Right lobe of liver (tissue), 6 donors: ENCODE results near the gene SLX1A. TPM values are rescaled to one million over a fixed set of nuclear protein-coding genes. Genes with fewer than 3 reads are reported as not detected.
"Not testable (repeated sequence)": the region's sequence is repeated elsewhere in the genome, so short reads cannot be mapped to it uniquely, and the experiment has no call there.

Experiments
- ATAC-seq, 4 donors: fragments of 200-7000 bp; cut with Tn5 transposase; one replicate each; pipeline ENCODE4 v1.9.1; 2020; ENCODE audit warnings: mild to moderate bottlenecking in 4 of 4, moderate library complexity in 4 of 4
- DNase-seq, 3 donors: peaks; one replicate each; pipeline ENCODE4 v3.0.0-alpha.2; 2020
- H3K27ac ChIP-seq, 3 donors: fragments of 200-600 bp; one replicate each; pipeline ENCODE4 v1.8.0; 2022
- H3K27me3 ChIP-seq, 2 donors: fragments of 200-600 bp; one replicate each; pipeline ENCODE4 v1.8.0; 2022
- H3K36me3 ChIP-seq, 4 donors: fragments of 200-600 bp; sonication (generic) in 1 of 4; one replicate each; pipeline versions ENCODE4 v1.5.1 to v1.8.0; 2017 to 2022; ENCODE audit warnings: control low read depth in 1 of 4
- H3K4me1 ChIP-seq, 4 donors: fragments of 200-600 bp; sonication (generic) in 1 of 4; one replicate each; pipeline versions ENCODE4 v1.5.1 to v1.8.0; 2017 to 2022; ENCODE audit warnings: control low read depth in 1 of 4
- H3K4me3 ChIP-seq, 3 donors: fragments of 200-600 bp; one replicate each; pipeline ENCODE4 v1.8.0; 2022
- H3K9me3 ChIP-seq, 4 donors: fragments of 200-600 bp; sonication (generic) in 1 of 4; one replicate each; pipeline versions ENCODE4 v1.5.1 to v1.8.0; 2017 to 2022; ENCODE audit warnings: control low read depth in 1 of 4
- POLR2A ChIP-seq: fragments of 450-650 bp; IDR thresholded peaks from one replicate; pipeline ENCODE4 v1.6.1; 2017; ENCODE audit warnings: antibody characterized with exemption, mild to moderate bottlenecking
- WGBS: methylation state at CpG from one replicate; pipeline ENCODE4 v1.1.6; 2018; ENCODE audit warnings: low coverage, low lambda C conversion rate; ENCODE audit not compliant: insufficient coverage; ENCODE audit errors: missing lambda C conversion rate; 5-methylcytosine and 5-hydroxymethylcytosine counted together
- intact Hi-C, 2 donors: fragments of 100-400 bp; cut with DNase I; formaldehyde crosslinking; loops; one replicate each; pipeline versions ENCODE4 v1.11.2 to v1.14.1; 2022
- total RNA-seq, 6 experiments: library from RNA; depleted of rRNA in 2 of 6; stranded (reverse); fragments of >200 nt in 2 of 6; fragmentation: NEBNext Ultra II Directional in 3 of 6; extraction: Animal tissue kit (Norgen Biotek cat#: 25700) in 3 of 6; gene quantifications; one replicate each; pipeline versions ENCODE4 v1.1.0 to v1.2.4, GENCODE V29; 2016 to 2023
- TF ChIP-seq, protein P1 (sequence below), 4 donors: fragments of 200-600 bp in 3 of 4; fragments of 450-650 bp in 1 of 4; IDR thresholded peaks; one replicate each; pipeline versions ENCODE4 v1.5.1 to v1.8.0; 2016 to 2022; ENCODE audit warnings: antibody characterized with exemption in 4 of 4, mild to moderate bottlenecking in 2 of 4
- donor health status: DM: no; HTN: yes; CAD: no.
- donor health status: DM: no; HTN: no; CAD: no.
- donor health status: DM: no; HTN: no; CAD: no.
- donor health status: DM: no; HTN: yes; CAD: no.
- donor health status: DM: no; HTN: yes; CAD: no.

Gene SLX1A
- total RNA-seq, 6 experiments from 2014 or later = 15.5 to 83.2 (median 36.4) TPM

DNA sequence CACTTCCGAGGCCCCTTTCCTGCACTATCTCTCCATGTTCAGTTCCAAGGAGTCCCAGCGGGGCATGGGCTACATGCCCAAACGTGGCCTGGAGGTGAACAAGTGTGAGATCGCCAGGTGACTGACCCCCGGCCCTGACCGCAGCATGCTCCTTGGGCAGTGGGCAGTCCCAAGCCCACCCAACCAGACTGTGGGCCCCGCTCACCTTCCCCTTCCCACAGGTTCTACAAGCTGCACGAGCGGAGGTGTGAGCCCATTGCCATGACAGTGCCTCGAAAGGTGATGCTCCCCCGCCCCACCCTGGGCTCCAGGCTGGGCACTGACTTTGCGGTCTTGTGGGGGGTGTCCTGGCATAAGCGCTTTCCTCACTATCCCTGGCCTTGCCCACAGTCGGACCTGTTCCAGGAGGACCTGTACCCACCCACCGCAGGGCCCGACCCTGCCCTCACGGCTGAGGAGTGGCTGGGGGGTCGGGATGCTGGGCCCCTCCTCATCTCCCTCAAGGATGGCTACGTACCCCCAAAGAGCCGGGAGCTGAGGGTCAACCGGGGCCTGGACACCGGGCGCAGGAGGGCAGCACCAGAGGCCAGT is 5.6 kb upstream of the SLX1A start:
- peak in 1 of 3 donors; percentile 20 for DNase-seq

GRCh38 chr16:30191158-30191557 is 2.5 kb upstream of the SLX1A start:
- intact Hi-C loops, H3K9me3 ChIP-seq, H3K36me3 ChIP-seq, H3K27ac ChIP-seq, H3K4me3 ChIP-seq, H3K4me1 ChIP-seq, H3K27me3 ChIP-seq, DNase-seq, ATAC-seq: not testable (repeated sequence)
- 100% methylated on average over 4 of the region's 12 CpGs for WGBS

More for the DNA sequence above, 5.6 kb upstream of the SLX1A start:
- Histone ChIP-seq H3K4me3 (no peak overlapping the region), H3K27ac (no peak overlapping the region), H3K9me3 (no peaks in the 10 kb centered on the region), H3K36me3 (no peaks in the 10 kb centered on the region), H3K4me1 (no peaks in the 10 kb centered on the region), H3K27me3 (no peaks in the 10 kb centered on the region)
- TF ChIP-seq POLR2A = no peak
- TF ChIP-seq, protein P1, sequence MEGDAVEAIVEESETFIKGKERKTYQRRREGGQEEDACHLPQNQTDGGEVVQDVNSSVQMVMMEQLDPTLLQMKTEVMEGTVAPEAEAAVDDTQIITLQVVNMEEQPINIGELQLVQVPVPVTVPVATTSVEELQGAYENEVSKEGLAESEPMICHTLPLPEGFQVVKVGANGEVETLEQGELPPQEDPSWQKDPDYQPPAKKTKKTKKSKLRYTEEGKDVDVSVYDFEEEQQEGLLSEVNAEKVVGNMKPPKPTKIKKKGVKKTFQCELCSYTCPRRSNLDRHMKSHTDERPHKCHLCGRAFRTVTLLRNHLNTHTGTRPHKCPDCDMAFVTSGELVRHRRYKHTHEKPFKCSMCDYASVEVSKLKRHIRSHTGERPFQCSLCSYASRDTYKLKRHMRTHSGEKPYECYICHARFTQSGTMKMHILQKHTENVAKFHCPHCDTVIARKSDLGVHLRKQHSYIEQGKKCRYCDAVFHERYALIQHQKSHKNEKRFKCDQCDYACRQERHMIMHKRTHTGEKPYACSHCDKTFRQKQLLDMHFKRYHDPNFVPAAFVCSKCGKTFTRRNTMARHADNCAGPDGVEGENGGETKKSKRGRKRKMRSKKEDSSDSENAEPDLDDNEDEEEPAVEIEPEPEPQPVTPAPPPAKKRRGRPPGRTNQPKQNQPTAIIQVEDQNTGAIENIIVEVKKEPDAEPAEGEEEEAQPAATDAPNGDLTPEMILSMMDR (IDR thresholded peaks at IDR 0.05) = no peak
- no peak for ATAC-seq
- intact Hi-C loops = no loop called here
- WGBS = 100% methylated on average over 2 of the region's 23 CpGs

- intact Hi-C loops, H3K9me3 ChIP-seq: not testable (repeated sequence)
- no CpG with 5 or more reads among the region's 21 CpGs for WGBS
Measured at GRCh38 chr16:30193098-30193497, 577 bp upstream of the SLX1A start.

GRCh38 chr16:30194172-30194925 is 674 bp downstream of the SLX1A start:
- H3K27me3 ChIP-seq, H3K9me3 ChIP-seq, H3K4me1 ChIP-seq, H3K36me3 ChIP-seq, H3K27ac ChIP-seq, intact Hi-C loops: not testable (repeated sequence)
- H3K4me3 ChIP-seq = peak overlapping the region in 2 of 3 donors; percentile 37 to 43
- ATAC-seq (peak; percentile 76 to 85 (median 78)), DNase-seq (peak; percentile 27 to 63 (median 47))
- WGBS = 0% methylated on average over 1 of the region's 60 CpGs

More at GRCh38 chr16:30193098-30193497, 577 bp upstream of the SLX1A start:
- H3K36me3 ChIP-seq, H3K27ac ChIP-seq, H3K4me1 ChIP-seq, H3K27me3 ChIP-seq, DNase-seq, H3K4me3 ChIP-seq: not testable (repeated sequence)
- peak; percentile 17 to 39 (median 38) for ATAC-seq

DNA sequence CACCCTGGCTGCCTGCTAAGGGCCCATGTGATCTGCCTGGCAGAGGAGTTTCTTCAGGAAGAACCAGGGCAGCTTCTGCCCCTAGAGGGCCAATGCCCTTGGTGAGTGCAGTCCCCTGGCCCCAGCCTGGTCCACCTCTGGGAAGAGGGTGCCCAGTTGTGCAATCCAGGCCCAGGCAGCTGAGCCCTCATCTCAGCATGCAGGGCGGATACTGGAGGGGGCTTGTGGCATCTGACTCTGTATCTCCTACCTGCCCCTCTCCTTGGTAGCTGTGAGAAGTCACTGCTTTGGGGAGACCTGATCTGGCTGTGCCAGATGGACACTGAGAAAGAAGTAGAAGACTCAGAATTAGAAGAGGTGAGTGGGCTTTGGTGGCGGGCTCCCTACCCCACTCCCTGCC is 3.3 kb downstream of the SLX1A start:
- ATAC-seq, H3K9me3 ChIP-seq, H3K27ac ChIP-seq, intact Hi-C loops, H3K4me1 ChIP-seq, H3K36me3 ChIP-seq, H3K27me3 ChIP-seq, H3K4me3 ChIP-seq: not testable (repeated sequence)
- 71% methylated on average over 1 of the region's 2 CpGs for WGBS
- peak in 1 of 3 donors; percentile 12 for DNase-seq

DNA sequence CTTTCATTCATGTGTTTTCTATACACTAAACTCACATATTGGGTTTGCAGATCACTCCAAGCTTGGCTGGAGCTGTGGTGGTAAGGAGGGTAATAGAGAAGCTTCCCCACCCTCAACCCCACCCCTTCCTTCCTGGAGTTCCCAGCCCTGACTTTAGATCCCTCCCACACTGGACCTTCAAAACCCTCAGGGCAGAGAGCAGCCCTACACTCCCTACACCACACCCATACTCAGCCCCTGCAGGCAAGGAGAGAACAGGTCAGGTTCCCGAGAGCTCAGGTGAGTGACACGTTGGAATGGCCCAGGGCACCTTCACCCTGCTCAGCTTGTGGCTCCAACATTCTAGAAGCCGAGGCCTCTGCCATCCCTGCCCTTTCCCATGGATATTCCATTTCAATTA is 5.4 kb downstream of the SLX1A start, which contains the start of gene SULT1A3:
TSS of gene SULT1A3 (plus strand) at position 207 of the 400 bp plus-strand sequence. CDS start 1,474 bp downstream, outside the sequence.
- DNase-seq, H3K27me3 ChIP-seq, intact Hi-C loops, H3K36me3 ChIP-seq, H3K27ac ChIP-seq, H3K9me3 ChIP-seq, H3K4me1 ChIP-seq, H3K4me3 ChIP-seq: not testable (repeated sequence)
- ATAC-seq = peak; percentile 5 to 31 (median 16)
- no CpG with 5 or more reads among the region's 3 CpGs for WGBS

- ATAC-seq = peak; percentile 76 to 83 (median 83)
- H3K4me1 ChIP-seq, intact Hi-C loops, H3K4me3 ChIP-seq, H3K27ac ChIP-seq, H3K36me3 ChIP-seq, H3K27me3 ChIP-seq, H3K9me3 ChIP-seq, DNase-seq: not testable (repeated sequence)
- no CpG with 5 or more reads among the region's 15 CpGs for WGBS
Measured at GRCh38 chr16:30199608-30200343, 6.1 kb downstream of the SLX1A start.

DNA sequence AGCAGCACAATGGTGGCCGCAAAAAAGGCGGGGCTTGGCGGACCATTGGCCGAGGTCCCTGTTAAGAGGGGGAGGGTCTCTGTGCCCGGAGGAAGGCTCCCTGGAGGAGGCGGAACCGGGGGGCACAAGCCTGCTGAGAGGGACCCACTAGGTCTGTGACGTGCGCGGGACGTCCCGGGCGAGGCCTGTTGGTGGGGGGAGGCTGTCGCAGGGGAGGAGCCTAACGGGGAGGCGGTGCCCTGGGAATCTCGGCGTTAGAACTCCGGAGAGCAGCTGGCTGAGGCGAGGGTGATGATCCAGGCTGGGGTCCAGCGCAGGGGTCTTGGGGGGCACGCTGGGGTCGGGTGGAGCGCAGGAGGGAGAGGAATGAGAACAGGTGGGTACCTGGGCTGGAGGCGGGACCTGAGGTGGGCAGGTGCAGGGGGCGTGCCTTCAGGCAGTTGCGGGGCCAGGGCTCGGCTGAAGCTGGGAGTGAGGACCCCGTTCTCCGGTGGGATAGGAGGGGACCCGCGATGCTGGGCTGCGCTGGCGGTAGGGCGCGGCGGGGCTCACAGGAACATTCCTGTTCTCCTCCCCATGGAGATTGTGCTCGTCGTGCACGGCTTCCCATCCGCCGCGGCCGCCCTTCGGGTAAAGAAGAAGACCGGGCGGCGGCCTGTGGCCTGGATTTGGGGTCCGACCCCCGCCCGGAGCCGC is 12.0 kb downstream of the SLX1A start:
- H3K9me3 ChIP-seq, intact Hi-C loops, H3K4me1 ChIP-seq, H3K27ac ChIP-seq, H3K27me3 ChIP-seq, H3K36me3 ChIP-seq: not testable (repeated sequence)
- peak; percentile 55 to 64 (median 60) for ATAC-seq
- peak overlapping the region in 2 of 3 donors; percentile 36 to 50 for H3K4me3 ChIP-seq
- DNase-seq = peak; percentile 17 to 55 (median 40)
- WGBS = 6% methylated on average over 8 of the region's 52 CpGs

GRCh38 chr16:30206252-30206651 is 12.6 kb downstream of the SLX1A start:
- no CpG with 5 or more reads among the region's 33 CpGs for WGBS
- H3K27me3 ChIP-seq, intact Hi-C loops, H3K36me3 ChIP-seq, H3K9me3 ChIP-seq, H3K27ac ChIP-seq, H3K4me1 ChIP-seq, DNase-seq: not testable (repeated sequence)
- peak; percentile 6 to 35 (median 22) for ATAC-seq
- peak overlapping the region in 2 of 3 donors; percentile 36 to 50 for H3K4me3 ChIP-seq
